PFSK-1 (cell line): ENCODE data around the gene DIP2C.

Experiments used
- POLR2AphosphoS5 ChIP-seq: IDR thresholded peaks from 2 replicates; pipeline ENCODE4 v1.6.1; 2012; ENCODE audit warnings: low read depth, mild to moderate bottlenecking, control low read depth, low read length, moderate library complexity
- REST ChIP-seq, 2 experiments: IDR thresholded peaks; 2 replicates each; pipeline versions ENCODE4 v1.6.1 to v1.8.0; 2011 to 2012; ENCODE audit warnings: low read depth in 2 of 2, low read length in 2 of 2, control low read depth in 1 of 2, inconsistent platforms in 1 of 2, mild to moderate bottlenecking in 1 of 2, moderate library complexity in 1 of 2; ENCODE audit not compliant: insufficient read depth in 1 of 2
- SIN3A ChIP-seq: IDR thresholded peaks from 2 replicates; pipeline ENCODE4 v1.6.1; 2012; ENCODE audit warnings: mild to moderate bottlenecking, low read length, moderate library complexity, borderline replicate concordance; ENCODE audit not compliant: insufficient read depth
- TAF1 ChIP-seq: IDR thresholded peaks from 2 replicates; pipeline ENCODE4 v1.6.1; 2012; ENCODE audit warnings: low read length, control low read depth, borderline replicate concordance; ENCODE audit not compliant: insufficient read depth

- TF ChIP-seq REST (IDR thresholded peaks at IDR 0.05; ENCODE audit: insufficient read depth in 1 of 2, low read depth in 2 of 2, low read length in 2 of 2) = no peak
- no peak for TF ChIP-seq POLR2AphosphoS5
- no peak for TF ChIP-seq TAF1
- no peak for TF ChIP-seq SIN3A
Observed at GRCh38 chr10:650886-651615, 38.4 kb downstream of the DIP2C start.
